Esophagus muscularis mucosa (tissue), 3 donors: Measurements from ENCODE around the gene PISD.

Experiments
- CTCF ChIP-seq, 3 experiments: fragments of 200-600 bp in 2 of 3; fragments of 450-650 bp in 1 of 3; sonication (generic) in 2 of 3; IDR thresholded peaks; one replicate each; pipeline ENCODE4 v1.5.1; 2017 to 2019; ENCODE audit warnings: antibody characterized with exemption in 3 of 3, mild to moderate bottlenecking in 2 of 3, moderate library complexity in 1 of 3
- POLR2A ChIP-seq: fragments of 450-650 bp; IDR thresholded peaks from one replicate; pipeline ENCODE4 v1.6.1; 2017; ENCODE audit warnings: antibody characterized with exemption, moderate library complexity, mild to moderate bottlenecking, low read depth
- POLR2AphosphoS5 ChIP-seq, 2 donors: sonication (generic); formaldehyde crosslinking; IDR thresholded peaks; one replicate each; pipeline ENCODE4 v1.6.1; 2017; ENCODE audit warnings: antibody characterized with exemption in 2 of 2

- TF ChIP-seq CTCF (IDR thresholded peaks at IDR 0.05) (no peak), POLR2A (no peak), POLR2AphosphoS5 (IDR thresholded peaks at IDR 0.05) (no peak)
Measured at GRCh38 chr22:31574055-31574670, 87.9 kb downstream of the PISD start.
